GM13977 (cell line): ENCODE results near the gene RNF144A.

Source experiments
- DNase-seq: peaks from one replicate; pipeline ENCODE4 v3.0.0; 2012; ENCODE audit warnings: low spot score
- CTCF ChIP-seq: IDR thresholded peaks from 2 replicates; pipeline ENCODE4 v1.5.1; 2012; ENCODE audit warnings: mild to moderate bottlenecking, control low read depth; ENCODE audit not compliant: insufficient read depth; ENCODE audit errors: extremely low read depth, missing control alignments
- in situ Hi-C: fragments of 300-500 bp; cut with MboI; formaldehyde crosslinking; loops from one replicate; pipeline ENCODE4 v1.12.0; 2022; ENCODE audit warnings: low sequenced_read_pairs, low pct_unique_long_range_greater_than_20kb, mixed read lengths, inconsistent platforms; ENCODE audit not compliant: unreplicated experiment

RNF144A gene

GRCh38 chr2:7073901-7074300 lies 156.7 kb downstream of the RNF144A start:
- in situ Hi-C loops, result no loop called here
- TF ChIP-seq CTCF, result no peak
- DNase-seq, result no peak

DNA sequence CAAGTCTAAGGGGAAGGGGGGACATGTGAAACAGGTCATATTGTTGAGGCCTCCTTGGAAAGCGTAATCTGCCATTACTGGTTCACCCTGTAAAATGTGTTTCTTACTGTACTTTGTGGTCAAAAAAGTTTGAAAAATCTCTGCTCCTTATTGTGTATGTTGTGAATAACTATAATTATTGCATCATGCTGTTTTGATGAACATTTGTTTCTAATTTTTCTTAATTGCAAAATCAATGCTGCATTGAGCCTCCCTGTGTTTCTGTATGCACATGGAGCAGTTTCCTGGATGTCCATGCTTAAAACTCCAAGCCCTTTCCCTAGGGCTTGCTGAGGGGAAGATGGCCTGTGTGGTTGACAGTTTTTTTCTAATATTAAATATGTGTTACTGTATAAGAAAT lies 158.6 kb downstream of the RNF144A start:
- in situ Hi-C loops, result no loop called here
- DNase-seq, result no peak
- no peak for TF ChIP-seq CTCF

- TF ChIP-seq CTCF, result no peak
- DNase-seq, result no peak
- in situ Hi-C loops, result no loop called here
These were observed 160.6 kb downstream of the RNF144A start for GRCh38 chr2:7077660-7078267.

DNA sequence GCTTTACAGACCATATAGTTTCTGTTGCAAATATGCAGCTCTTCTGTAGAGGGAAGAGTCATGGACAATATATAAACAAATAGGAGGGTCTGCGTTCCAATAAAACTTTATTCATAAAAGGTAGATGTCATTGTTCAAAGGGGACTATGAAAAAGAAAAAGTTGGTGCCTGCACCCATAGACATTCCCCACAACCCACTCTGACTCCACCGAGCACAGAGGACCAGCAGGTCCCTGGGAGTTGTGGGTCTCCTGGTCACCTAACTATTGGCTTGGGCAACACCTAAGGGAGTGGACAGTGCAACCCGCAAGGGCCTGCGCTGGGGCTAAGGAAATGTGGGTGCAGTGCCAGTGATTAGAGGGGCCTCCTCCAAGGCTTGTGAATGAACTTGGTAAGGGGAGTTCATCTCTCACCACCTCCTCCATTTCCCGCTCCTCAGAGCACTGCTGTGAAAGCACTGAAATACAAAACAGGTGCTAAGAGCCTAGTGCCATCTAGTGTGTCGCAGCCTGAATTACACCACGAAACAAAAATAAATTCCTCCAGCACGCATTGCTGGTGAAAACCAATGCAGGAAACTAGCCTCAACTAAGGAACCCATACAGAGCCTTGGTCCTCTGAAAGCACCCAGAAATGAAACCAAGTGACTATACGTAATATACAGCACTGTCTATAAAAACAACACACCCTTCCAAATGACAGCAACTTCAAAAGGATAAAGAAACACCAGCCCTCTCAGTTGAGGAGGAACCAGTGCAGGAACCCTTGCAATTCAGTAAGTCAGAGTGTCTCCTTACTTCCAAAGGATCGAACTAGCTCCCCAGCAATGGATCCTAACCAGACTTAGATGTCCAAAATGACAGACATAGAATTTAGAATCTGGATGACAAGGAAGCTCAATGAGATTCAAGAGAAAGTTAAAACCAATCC lies 166.6 kb downstream of the RNF144A start:
- peak; percentile 58 for TF ChIP-seq CTCF
- DNase-seq, result no peak
- in situ Hi-C loops, result no loop called here

DNA sequence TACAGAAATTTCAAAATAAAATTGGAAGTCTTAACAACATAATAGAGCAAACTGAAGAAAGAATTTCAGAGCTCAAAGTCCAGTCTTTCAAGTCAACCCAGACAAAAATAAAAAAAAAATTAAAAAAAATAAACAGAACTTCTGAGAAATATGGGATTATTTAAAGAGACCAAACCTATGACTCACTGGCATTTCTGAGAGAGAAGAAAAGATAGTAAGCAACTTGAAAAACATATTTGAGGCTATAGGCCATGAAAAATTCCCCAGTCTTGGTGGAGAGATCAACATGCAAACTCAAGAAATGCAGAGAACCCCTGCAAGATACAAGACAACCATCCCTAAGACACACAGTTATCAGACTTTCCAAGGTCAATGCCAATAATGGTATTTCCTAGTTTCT lies 167.4 kb downstream of the RNF144A start:
- DNase-seq, result no peak
- in situ Hi-C loops, result no loop called here
- no peak for TF ChIP-seq CTCF

- no peak for DNase-seq
- in situ Hi-C loops, result no loop called here
- no peak for TF ChIP-seq CTCF
These were observed 172.1 kb downstream of the RNF144A start for GRCh38 chr2:7089284-7089683.
